Measurements from ENCODE around the gene SELENOW. TPM values are rescaled to one million over a fixed set of nuclear protein-coding genes. Genes with fewer than 3 reads are reported as not detected.
"Not testable (repeated sequence)": the region's sequence is repeated elsewhere in the genome, so short reads cannot be mapped to it uniquely, and the experiment has no call there.

Gene SELENOW
- total RNA-seq, 1 donor from 2014 or later, result 262 TPM

DNA sequence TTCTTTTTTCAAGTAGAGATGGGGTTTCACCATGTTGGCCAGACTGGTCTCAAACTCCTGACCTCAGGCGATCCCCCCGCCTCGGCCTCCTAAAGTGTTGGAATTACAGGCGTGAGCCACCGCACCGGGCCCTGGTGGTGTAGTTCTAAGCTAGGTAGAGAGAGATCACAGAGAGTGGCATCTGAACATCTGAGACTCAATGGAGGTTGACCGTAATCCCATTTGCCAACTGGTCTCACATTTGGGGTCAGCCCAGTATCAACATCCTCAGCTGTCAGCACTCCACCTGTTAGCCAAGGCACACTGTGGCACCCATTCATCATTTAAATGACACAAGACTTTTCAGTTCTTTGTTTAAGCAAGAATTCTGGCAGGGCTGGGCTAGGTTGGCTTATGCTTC lies 8.1 kb downstream of the SELENOW start:
- TF ChIP-seq, protein P1, sequence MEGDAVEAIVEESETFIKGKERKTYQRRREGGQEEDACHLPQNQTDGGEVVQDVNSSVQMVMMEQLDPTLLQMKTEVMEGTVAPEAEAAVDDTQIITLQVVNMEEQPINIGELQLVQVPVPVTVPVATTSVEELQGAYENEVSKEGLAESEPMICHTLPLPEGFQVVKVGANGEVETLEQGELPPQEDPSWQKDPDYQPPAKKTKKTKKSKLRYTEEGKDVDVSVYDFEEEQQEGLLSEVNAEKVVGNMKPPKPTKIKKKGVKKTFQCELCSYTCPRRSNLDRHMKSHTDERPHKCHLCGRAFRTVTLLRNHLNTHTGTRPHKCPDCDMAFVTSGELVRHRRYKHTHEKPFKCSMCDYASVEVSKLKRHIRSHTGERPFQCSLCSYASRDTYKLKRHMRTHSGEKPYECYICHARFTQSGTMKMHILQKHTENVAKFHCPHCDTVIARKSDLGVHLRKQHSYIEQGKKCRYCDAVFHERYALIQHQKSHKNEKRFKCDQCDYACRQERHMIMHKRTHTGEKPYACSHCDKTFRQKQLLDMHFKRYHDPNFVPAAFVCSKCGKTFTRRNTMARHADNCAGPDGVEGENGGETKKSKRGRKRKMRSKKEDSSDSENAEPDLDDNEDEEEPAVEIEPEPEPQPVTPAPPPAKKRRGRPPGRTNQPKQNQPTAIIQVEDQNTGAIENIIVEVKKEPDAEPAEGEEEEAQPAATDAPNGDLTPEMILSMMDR (IDR thresholded peaks at IDR 0.05), result no peak
- ATAC-seq (no peak), DNase-seq (no peak)
- H3K9me3 ChIP-seq, result no peaks in the 10 kb centered on the region
- no peak overlapping the region for H3K27ac ChIP-seq
- H3K27me3 ChIP-seq, result no peaks in the 10 kb centered on the region
- intact Hi-C loops (cut with DNase I), result no loop called here
- no peak overlapping the region for H3K4me3 ChIP-seq
- peaks cover 40% of the 10 kb centered on the region for H3K36me3 ChIP-seq
- peaks cover 8% of the 10 kb centered on the region for H3K4me1 ChIP-seq

DNA sequence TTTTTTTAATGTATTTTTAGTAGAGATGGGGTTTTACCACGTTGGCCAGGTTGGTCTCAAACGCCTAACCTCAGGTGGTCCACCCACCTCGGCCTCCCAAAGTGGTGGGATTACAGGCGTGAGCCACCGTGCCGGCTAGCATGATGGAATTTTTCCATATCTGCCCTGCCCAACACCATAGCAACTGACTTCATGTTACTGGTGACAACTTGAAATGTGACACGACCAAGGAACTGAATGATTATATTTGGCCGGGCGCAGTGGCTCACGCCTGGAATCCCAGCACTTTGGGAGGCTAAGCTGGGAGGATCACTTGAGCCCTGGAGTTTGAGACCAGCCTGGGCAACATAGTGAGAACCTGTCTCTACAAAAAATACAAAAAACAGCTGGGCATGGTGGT lies 8.8 kb downstream of the SELENOW start:
- ATAC-seq; H3K9me3 ChIP-seq; H3K4me1 ChIP-seq; DNase-seq; H3K27me3 ChIP-seq; H3K4me3 ChIP-seq; H3K27ac ChIP-seq; intact Hi-C loops (cut with DNase I): not testable (repeated sequence)
- peaks cover 37% of the 10 kb centered on the region for H3K36me3 ChIP-seq

DNA sequence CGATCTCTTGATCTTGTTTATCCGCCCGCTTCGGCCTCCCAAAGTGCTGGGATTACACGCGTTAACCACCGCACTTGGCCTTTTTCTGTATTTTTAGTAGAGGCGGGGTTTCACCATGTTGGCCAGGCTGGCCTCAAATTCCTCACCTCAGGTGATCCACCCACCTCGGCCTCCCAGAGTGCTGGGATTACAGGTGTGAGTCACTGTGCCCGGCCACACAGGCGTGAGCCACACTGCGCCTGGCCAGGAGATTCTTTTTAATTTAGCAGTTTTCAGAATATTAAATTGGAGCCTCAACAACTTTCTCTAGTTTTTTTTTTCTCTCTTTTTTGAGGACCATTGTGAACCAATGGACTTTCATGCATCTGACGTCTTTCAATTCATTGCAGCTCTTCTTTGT lies 11.3 kb downstream of the SELENOW start:
- peaks cover 12% of the 10 kb centered on the region for H3K36me3 ChIP-seq
- H3K27me3 ChIP-seq; H3K9me3 ChIP-seq; ATAC-seq; H3K4me3 ChIP-seq; DNase-seq; H3K4me1 ChIP-seq; intact Hi-C loops (cut with DNase I); H3K27ac ChIP-seq: not testable (repeated sequence)

DNA sequence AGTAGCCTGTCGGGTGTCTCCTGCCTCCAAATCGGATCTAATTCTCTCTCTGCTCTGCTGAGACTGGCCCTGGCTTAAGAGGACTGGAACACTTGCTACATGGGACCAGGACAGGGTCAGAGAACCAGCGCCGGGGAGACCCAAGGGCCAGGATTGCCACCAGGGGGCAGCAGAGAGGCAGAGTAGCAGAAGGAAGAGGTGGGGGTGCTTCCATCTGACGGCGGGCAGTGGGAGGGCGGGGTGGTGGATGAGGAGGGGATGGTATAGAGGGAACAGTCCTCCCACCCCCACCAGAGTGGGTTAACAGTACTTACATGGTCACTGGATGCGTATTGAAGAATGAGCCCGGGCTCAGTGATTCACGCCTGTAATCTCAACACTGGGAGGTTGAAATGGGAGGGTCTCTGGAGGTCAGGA lies 11.9 kb downstream of the SELENOW start:
- ATAC-seq (peak; percentile 94), DNase-seq (peak; percentile 92)
- intact Hi-C loops (cut with DNase I), result no loop called here
- no peak overlapping the region for H3K4me3 ChIP-seq
- TF ChIP-seq, protein P1 (IDR thresholded peaks at IDR 0.05), result peak; percentile 84
- H3K4me1 ChIP-seq, result no peaks in the 10 kb centered on the region
- H3K9me3 ChIP-seq, result no peaks in the 10 kb centered on the region
- H3K36me3 ChIP-seq, result peaks cover 6% of the 10 kb centered on the region
- H3K27ac ChIP-seq, result no peak overlapping the region
- H3K27me3 ChIP-seq, result no peaks in the 10 kb centered on the region

DNA sequence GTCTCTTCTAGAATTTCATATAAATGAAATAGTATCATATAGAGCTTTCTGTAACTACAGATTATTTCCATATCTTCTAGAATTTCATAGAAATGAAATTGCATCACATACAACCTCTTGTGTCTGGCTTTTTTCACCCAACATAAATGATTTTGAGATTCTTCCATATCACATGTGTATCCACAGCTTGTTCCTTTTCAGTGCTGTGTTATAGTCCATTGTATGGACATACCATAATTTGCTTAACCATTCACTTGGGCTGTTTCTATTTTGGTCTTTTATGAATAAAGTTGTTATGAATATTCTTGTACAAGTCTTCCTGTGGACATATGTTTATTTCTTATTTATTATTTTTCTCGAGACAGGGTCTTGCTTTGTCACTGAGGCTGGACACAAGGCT lies 14.1 kb downstream of the SELENOW start:
- Histone ChIP-seq H3K27me3 (no peaks in the 10 kb centered on the region), H3K36me3 (no peaks in the 10 kb centered on the region), H3K4me3 (no peak overlapping the region), H3K9me3 (no peaks in the 10 kb centered on the region), H3K27ac (no peak overlapping the region), H3K4me1 (no peaks in the 10 kb centered on the region)
- TF ChIP-seq, protein P1 (IDR thresholded peaks at IDR 0.05), result no peak
- ATAC-seq, result no peak
- intact Hi-C loops (cut with DNase I), result no loop called here
- DNase-seq, result no peak

DNA sequence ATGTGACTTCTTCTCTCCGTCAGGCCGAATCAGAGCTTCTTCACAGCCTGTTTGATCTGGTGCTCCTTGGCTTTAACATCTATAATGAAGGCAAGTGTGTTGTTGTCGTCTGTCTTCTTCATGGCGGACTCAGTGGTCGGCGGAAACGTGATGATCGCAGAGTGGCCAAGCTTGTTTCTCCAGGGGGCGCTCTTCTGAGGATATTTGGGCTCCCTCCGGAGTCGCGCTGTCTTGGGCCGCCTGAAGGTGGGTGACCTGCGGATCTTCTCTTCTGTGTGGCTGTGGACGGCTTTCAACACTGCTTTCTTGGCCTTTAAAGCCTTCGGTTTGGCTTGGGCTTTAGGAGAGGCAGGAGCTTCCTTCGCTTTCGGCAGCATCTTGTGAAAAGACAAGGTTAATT lies 16.0 kb downstream of the SELENOW start:
- TF ChIP-seq, protein P1 (IDR thresholded peaks at IDR 0.05), result no peak
- DNase-seq, result no peak
- ATAC-seq, result no peak
- Histone ChIP-seq H3K4me3 (no peak overlapping the region), H3K9me3 (no peaks in the 10 kb centered on the region), H3K4me1 (no peaks in the 10 kb centered on the region), H3K27ac (no peak overlapping the region), H3K36me3 (no peaks in the 10 kb centered on the region), H3K27me3 (no peaks in the 10 kb centered on the region)
- intact Hi-C loops (cut with DNase I), result no loop called here

DNA sequence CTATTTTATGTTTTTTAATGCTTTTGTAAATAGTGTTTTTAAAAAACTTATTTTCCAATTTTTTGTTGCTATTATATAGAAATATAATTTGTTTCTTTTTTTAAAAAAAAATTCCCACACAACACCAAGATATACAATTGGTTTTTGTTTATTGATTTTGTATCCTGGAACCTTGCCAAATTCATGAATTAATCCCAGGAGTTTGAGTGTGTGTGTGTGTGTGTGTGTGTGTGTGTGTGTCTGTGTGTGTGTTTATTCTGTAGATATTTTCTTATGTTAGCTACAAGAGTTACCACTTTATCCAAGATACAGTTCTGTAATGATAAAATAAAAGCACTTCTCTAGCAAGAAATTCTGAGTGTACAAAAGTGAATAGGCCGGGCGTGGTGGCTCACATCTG lies 18.3 kb downstream of the SELENOW start:
- Histone ChIP-seq H3K4me3 (no peak overlapping the region), H3K36me3 (no peaks in the 10 kb centered on the region), H3K4me1 (no peaks in the 10 kb centered on the region), H3K27me3 (no peaks in the 10 kb centered on the region), H3K27ac (no peak overlapping the region), H3K9me3 (no peaks in the 10 kb centered on the region)
- DNase-seq, result no peak
- ATAC-seq, result no peak
- TF ChIP-seq, protein P1 (IDR thresholded peaks at IDR 0.05), result no peak
- intact Hi-C loops (cut with DNase I), result no loop called here

Measured in upper lobe of right lung (tissue), 1 donor.